Upper lobe of left lung (tissue), 4 donors: ENCODE results near the gene SPATS1.

Experiments
- CTCF ChIP-seq, 6 experiments: fragments of 450-650 bp in 4 of 6; fragments of 200-600 bp in 2 of 6; sonication (generic) in 2 of 6; IDR thresholded peaks; one replicate each; pipeline ENCODE4 v1.5.1; 2016 to 2019; ENCODE audit warnings: antibody characterized with exemption in 6 of 6
- EP300 ChIP-seq, 4 donors: sonication (generic); formaldehyde crosslinking; IDR thresholded peaks; one replicate each; pipeline ENCODE4 v1.5.1; 2017; ENCODE audit warnings: antibody characterized with exemption in 4 of 4, control low read depth in 2 of 4
- POLR2A ChIP-seq, 4 donors: fragments of 450-650 bp; IDR thresholded peaks; one replicate each; pipeline ENCODE4 v1.5.1; 2016 to 2017; ENCODE audit warnings: antibody characterized with exemption in 4 of 4, mild to moderate bottlenecking in 2 of 4
- POLR2AphosphoS5 ChIP-seq, 2 donors: sonication (generic); formaldehyde crosslinking; IDR thresholded peaks; one replicate each; pipeline ENCODE4 v1.5.1; 2017; ENCODE audit warnings: antibody characterized with exemption in 2 of 2

- TF ChIP-seq CTCF (IDR thresholded peaks at IDR 0.05) (no peak), POLR2A (IDR thresholded peaks at IDR 0.05) (no peak), EP300 (IDR thresholded peaks at IDR 0.05) (no peak), POLR2AphosphoS5 (IDR thresholded peaks at IDR 0.05) (no peak)
These were observed 43.6 kb upstream of the SPATS1 start for GRCh38 chr6:44298864-44299263.
